Subcutaneous adipose tissue (tissue), 4 donors: ENCODE results near the gene HNRNPDL. TPM values are rescaled to one million over a fixed set of nuclear protein-coding genes. Genes with fewer than 3 reads are reported as not detected.

Experiments
- total RNA-seq, 4 donors: library from RNA; depleted of rRNA; stranded (reverse); fragments of >200 nt; gene quantifications; one replicate each; pipeline ENCODE4 v1.1.0, GENCODE V29; 2016
- TF ChIP-seq, protein P1 (sequence below): fragments of 450-650 bp; IDR thresholded peaks from one replicate; pipeline ENCODE4 v1.5.1; 2016; ENCODE audit warnings: low read depth, mild to moderate bottlenecking, control low read depth, antibody characterized with exemption, moderate library complexity

HNRNPDL gene
- total RNA-seq, 4 donors from 2014 or later = 135 to 180 (median 155) TPM

DNA sequence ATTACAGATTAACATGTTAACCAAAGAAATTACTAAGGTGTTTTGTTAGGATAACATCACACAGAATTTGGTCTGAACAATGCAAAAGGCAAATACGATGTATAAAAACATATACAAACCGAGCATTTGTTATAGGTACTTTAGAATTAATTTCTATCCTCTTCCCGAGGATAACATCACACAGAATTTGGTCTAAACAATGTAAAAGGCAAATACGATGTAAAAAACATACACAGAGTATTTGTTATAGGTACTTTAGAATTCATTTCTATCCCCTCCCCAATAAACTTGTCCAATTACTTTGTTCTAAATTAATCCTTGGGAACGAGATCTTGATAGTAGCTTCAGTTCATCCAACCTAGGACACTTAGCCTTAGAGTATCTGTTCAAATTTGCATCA, 7.6 kb downstream of the HNRNPDL start:
- TF ChIP-seq, protein P1, sequence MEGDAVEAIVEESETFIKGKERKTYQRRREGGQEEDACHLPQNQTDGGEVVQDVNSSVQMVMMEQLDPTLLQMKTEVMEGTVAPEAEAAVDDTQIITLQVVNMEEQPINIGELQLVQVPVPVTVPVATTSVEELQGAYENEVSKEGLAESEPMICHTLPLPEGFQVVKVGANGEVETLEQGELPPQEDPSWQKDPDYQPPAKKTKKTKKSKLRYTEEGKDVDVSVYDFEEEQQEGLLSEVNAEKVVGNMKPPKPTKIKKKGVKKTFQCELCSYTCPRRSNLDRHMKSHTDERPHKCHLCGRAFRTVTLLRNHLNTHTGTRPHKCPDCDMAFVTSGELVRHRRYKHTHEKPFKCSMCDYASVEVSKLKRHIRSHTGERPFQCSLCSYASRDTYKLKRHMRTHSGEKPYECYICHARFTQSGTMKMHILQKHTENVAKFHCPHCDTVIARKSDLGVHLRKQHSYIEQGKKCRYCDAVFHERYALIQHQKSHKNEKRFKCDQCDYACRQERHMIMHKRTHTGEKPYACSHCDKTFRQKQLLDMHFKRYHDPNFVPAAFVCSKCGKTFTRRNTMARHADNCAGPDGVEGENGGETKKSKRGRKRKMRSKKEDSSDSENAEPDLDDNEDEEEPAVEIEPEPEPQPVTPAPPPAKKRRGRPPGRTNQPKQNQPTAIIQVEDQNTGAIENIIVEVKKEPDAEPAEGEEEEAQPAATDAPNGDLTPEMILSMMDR = no peak

DNA sequence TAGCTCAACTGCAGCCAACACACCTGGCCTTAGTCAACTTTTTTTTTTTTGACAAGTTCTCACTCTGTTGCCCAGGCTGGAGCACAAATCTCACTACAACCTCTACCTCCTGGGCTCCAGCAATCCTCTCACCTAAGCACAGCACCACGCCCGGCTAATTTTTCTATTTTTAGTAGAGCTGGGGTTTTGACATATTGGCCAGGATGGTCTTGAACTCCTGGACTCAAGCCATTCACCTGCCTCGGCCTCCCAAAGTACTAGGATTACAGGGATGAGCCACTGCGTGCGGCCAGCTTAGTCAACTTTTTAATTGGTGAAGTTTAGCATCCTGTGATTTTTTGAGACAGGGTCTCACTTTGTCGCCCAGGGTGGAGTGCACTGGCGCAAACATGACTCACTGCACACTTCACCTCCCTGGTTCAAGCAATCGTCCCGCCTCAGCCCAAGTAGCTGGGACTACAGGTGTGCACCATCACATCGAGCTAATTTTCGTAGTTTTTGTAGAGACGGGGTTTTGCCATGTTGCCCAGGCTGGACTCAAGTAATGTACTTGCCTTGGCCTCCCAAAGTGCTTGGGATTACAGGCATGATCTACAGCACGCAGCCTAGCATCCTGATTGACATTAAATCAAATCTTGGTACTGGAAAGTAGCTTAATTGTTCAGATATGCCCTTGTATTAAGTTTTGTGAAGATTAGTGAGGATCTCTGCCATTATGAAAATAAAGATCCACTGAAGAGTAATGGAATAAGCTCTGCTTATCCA, 8.3 kb downstream of the HNRNPDL start:
- TF ChIP-seq, protein P1 = no peak

DNA sequence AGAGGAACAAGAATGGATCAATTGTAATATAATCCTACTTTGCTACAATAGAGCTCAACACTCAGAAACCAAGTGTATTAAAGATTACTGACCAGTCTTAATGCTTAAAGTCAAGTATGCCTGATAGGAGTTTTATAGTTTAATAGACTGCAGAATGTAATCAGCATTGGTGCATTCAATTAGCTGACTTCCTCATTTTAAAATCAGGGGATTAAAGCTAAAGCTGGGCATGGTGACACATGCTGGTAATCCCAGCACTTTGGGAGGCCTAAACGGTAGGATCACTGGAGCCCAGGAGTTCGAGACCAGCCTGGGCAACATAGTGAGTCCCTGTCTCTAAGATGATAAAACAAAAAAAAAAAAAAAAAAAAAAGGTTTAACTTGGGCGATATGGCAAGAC, 10.8 kb downstream of the HNRNPDL start:
- TF ChIP-seq, protein P1 = no peak

DNA sequence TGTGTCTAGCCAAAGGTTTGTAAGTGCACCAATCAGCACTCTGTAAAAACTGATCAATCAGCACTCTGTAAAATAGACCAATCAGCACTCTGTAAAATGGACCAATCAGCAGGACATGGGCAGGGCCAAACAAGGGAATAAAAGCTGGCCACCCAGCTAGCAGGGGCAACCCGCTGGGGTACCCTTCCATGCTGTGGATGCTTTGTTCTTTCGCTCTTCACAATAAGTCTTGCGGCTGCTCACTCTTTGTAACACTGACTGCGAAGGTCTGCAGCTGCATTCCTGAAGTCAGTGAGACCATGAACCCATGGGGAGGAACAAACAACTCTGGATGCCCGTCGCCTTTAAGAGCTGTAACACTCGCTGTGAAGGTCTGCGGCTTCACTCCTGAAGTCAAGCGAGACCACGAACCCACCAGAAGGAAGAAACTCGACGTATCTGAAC, 14.3 kb downstream of the HNRNPDL start:
- TF ChIP-seq, protein P1 = no peak

DNA sequence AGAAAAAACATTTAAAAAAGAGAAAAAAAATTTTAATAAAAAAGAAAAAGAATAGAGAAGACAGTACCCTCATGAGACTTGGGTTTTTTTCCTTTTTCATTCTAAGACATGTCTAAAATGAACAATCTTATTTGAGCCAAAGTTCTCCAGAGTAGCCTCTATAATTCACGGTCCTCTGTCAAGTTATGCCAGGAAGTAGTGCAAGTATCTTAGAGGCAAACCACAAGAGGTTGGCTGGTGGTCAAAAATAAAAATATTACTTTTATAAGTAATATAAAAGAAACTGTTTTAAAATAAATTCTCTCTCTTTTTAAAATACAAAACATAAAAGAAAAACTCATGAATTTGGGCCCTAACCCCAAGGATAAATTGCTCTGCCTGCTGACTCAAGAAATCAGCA, 26.5 kb downstream of the HNRNPDL start:
- TF ChIP-seq, protein P1 = no peak

DNA sequence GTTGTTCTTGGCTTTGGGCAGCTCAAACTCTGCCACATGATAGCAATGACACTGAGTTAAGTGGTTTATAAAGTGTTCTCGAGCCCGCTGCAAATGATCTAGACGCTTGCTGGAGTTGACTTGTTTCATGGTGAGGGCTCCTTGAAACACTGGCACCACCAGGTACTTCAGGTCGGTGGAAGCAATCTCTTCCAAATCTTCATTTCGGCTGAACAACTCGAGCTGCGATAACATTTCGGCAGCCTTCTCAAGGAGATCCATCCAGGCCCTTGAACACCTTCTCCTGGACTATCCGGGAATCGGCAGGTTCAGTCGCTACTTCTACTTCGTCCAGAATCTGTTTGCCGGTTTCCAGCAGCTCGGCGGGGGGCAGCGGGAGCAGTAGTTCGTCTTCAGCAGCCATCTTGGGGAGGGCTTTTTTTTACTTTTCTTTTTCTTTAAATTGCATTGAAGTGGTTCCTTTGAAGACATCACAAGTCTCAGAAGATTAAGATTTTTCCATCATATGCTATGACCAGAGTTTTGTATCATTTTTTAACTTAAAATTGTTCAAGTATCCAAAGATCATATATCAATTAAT, 28.0 kb downstream of the HNRNPDL start:
- TF ChIP-seq, protein P1 = no peak

DNA sequence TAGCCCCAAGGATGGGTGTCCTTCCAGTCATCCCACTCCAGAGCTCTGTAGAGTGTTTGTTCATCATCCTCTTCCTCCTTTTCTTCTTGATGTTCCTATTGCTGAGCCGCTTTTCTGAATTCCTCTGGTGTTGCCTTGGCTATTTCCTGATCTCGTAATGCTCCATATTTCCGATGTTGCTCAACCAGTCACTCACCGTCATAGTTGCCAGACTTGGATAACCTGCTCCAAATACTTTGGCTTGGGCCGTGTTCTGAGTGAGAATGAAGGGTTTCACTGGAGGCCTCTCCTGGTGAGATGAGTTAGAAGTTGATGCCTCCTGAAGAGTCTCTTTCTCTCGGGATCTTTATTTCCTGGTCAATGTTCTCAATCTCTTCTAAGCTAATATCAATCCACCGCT, 28.7 kb downstream of the HNRNPDL start:
- TF ChIP-seq, protein P1 = no peak
